GM23338 (cell line): Measurements from ENCODE around the gene LCE2A. TPM values are rescaled to one million over a fixed set of nuclear protein-coding genes. Genes with fewer than 3 reads are reported as not detected.
A peak's percentile ranks its signal among the peaks of the same experiment; 100 is the strongest.

Experiments used
- ATAC-seq: fragments of 200-7000 bp; cut with Tn5 transposase; 3 replicates; pipeline ENCODE4 v1.9.1; 2020
- DNase-seq: peaks from one replicate; pipeline ENCODE4 v3.0.0-alpha.2; 2015; ENCODE audit warnings: low spot score
- H2AFZ ChIP-seq: fragments of 200-600 bp; sonication (generic); 2 replicates; pipeline ENCODE4 v1.8.0; 2016; ENCODE audit warnings: antibody characterized with exemption, mild to moderate bottlenecking, moderate library complexity
- H3F3A ChIP-seq: fragments of 200-600 bp; sonication (generic); replicated peaks from 2 replicates; pipeline ENCODE4 v1.8.0; 2017; ENCODE audit warnings: antibody characterized with exemption, mixed run types, low read depth
- H3K27ac ChIP-seq: fragments of 200-600 bp; sonication (generic); 2 replicates; pipeline ENCODE4 v1.6.1; 2016; ENCODE audit warnings: low read depth
- H3K27me3 ChIP-seq: fragments of 200-600 bp; sonication (generic); 2 replicates; pipeline ENCODE4 v1.8.0; 2016; ENCODE audit warnings: mild to moderate bottlenecking, mixed run types, moderate library complexity; ENCODE audit not compliant: insufficient read depth
- H3K36me3 ChIP-seq: fragments of 200-600 bp; sonication (generic); 2 replicates; pipeline ENCODE4 v1.8.0; 2016; ENCODE audit warnings: mild to moderate bottlenecking; ENCODE audit not compliant: insufficient read depth
- H3K4me1 ChIP-seq: fragments of 200-600 bp; sonication (generic); 2 replicates; pipeline ENCODE4 v1.8.0; 2016; ENCODE audit warnings: mild to moderate bottlenecking, moderate library complexity; ENCODE audit not compliant: insufficient read depth
- H3K4me2 ChIP-seq: fragments of 200-600 bp; sonication (generic); 2 replicates; pipeline ENCODE4 v1.7.1; 2017; ENCODE audit warnings: mixed run types
- H3K4me3 ChIP-seq: fragments of 200-600 bp; sonication (generic); 2 replicates; pipeline ENCODE4 v1.6.1; 2016; ENCODE audit warnings: mixed run types
- H3K79me2 ChIP-seq: fragments of 200-600 bp; sonication (generic); replicated peaks from 2 replicates; pipeline ENCODE4 v1.8.0; 2017; ENCODE audit warnings: mild to moderate bottlenecking; ENCODE audit not compliant: insufficient read depth
- H3K9me2 ChIP-seq: fragments of 200-600 bp; sonication (generic); 2 replicates; pipeline ENCODE4 v1.8.0; 2017; ENCODE audit not compliant: insufficient read depth
- H4K20me1 ChIP-seq: fragments of 200-600 bp; sonication (generic); replicated peaks from 2 replicates; pipeline ENCODE4 v1.8.0; 2017; ENCODE audit warnings: mild to moderate bottlenecking; ENCODE audit not compliant: insufficient read depth
- H3K27ac Mint-ChIP-seq: 2 replicates; pipeline ENCODE4 v1.8.0; 2020; ENCODE audit warnings: inconsistent platforms, mild to moderate bottlenecking, moderate library complexity, mixed read lengths
- H3K27me3 Mint-ChIP-seq: 3 replicates; pipeline ENCODE4 v1.8.0; 2022; ENCODE audit warnings: low read depth, mild to moderate bottlenecking, moderate library complexity, mixed read lengths, inconsistent platforms; ENCODE audit not compliant: insufficient read depth, poor library complexity
- H3K36me3 Mint-ChIP-seq: 3 replicates; pipeline ENCODE4 v1.8.0; 2021; ENCODE audit warnings: low read depth, mild to moderate bottlenecking, inconsistent platforms, moderate library complexity, mixed read lengths
- H3K4me1 Mint-ChIP-seq: 3 replicates; pipeline ENCODE4 v1.8.0; 2020; ENCODE audit warnings: mild to moderate bottlenecking, inconsistent platforms, mixed read lengths
- H3K4me3 Mint-ChIP-seq: 3 replicates; pipeline ENCODE4 v1.8.0; 2021; ENCODE audit warnings: moderate library complexity, mild to moderate bottlenecking, inconsistent platforms, mixed read lengths
- H3K9me3 Mint-ChIP-seq: 3 replicates; pipeline ENCODE4 v1.8.0; 2020; ENCODE audit warnings: moderate library complexity, mild to moderate bottlenecking, inconsistent platforms, mixed read lengths
- STAT1 ChIP-seq: IDR thresholded peaks from one replicate; pipeline ENCODE4 v1.6.1; 2016; ENCODE audit warnings: antibody characterized with exemption; ENCODE audit not compliant: unreplicated experiment
- ZNF114 ChIP-seq: fragments of 250-450 bp; sonication (Bioruptor Pico); IDR thresholded peaks from 2 replicates; pipeline ENCODE4 v1.5.0; 2020; ENCODE audit warnings: mild to moderate bottlenecking, moderate library complexity
- ZNF331 ChIP-seq: fragments of 250-450 bp; sonication (Bioruptor Pico); IDR thresholded peaks from 2 replicates; pipeline ENCODE4 v1.5.0; 2020; ENCODE audit warnings: low read depth, mild to moderate bottlenecking, moderate library complexity
- ZNF462 ChIP-seq: fragments of 250-450 bp; sonication (Bioruptor Pico); IDR thresholded peaks from 2 replicates; pipeline ENCODE4 v1.5.0; 2020; ENCODE audit warnings: mild to moderate bottlenecking, moderate library complexity
- polyA plus RNA-seq: library from polyadenylated mRNA; unstranded; fragments of >200 nt; fragmentation: Nextera tagmentation; extraction: Ambion mirVana; gene quantifications from 2 replicates; pipeline ENCODE4 v1.2.1, GENCODE V29; 2016
- total RNA-seq: library from RNA; depleted of rRNA; stranded (reverse); fragments of >200 nt; shearing (Covaris generic); gene quantifications from 2 replicates; pipeline ENCODE4 v1.2.3, GENCODE V29; 2014

LCE2A gene
- total and polyA plus RNA-seq, 2 experiments from 2014 or later = not detected

GRCh38 chr1:152741656-152742055, 43.5 kb downstream of the LCE2A start (continued):
- TF ChIP-seq ZNF462 (no peak), ZNF331 (CRISPR knock-in tag) (no peak), STAT1 (no peak)

GRCh38 chr1:152743371-152744145, 45.4 kb downstream of the LCE2A start:
- Histone ChIP-seq H3K4me3 (no peak overlapping the region), H3K27me3 (no peaks in the 10 kb centered on the region), H2AFZ (peak overlapping the region; percentile 43; the same call in 1 of the 2 replicates), H3K27ac (no peak overlapping the region), H3F3A (no peaks in the 10 kb centered on the region), H3K4me1 (peaks cover 12% of the 10 kb centered on the region), H3K36me3 (no peaks in the 10 kb centered on the region), H3K9me2 (peaks cover 15% of the 10 kb centered on the region), H3K4me2 (no peak overlapping the region), H4K20me1 (no peaks in the 10 kb centered on the region), H3K79me2 (no peaks in the 10 kb centered on the region)
- Mint-ChIP-seq H3K4me1 (peaks cover 7% of the 10 kb centered on the region), H3K4me3 (no peak overlapping the region), H3K36me3 (no peaks in the 10 kb centered on the region), H3K27me3 (peaks cover 3% of the 10 kb centered on the region), H3K27ac (no peak overlapping the region), H3K9me3 (no peaks in the 10 kb centered on the region; the same call in 2 of the 3 replicates)
- DNase-seq (no peak), ATAC-seq (no peak)
- TF ChIP-seq ZNF114 (CRISPR knock-in tag) = no peak
